Measurements from ENCODE around the gene LEAP2.

Gene LEAP2

GRCh38 chr5:132883261-132883834 is 9.9 kb downstream of the LEAP2 start:
- DNase-seq = peak; percentile 65

- no peak for DNase-seq
Observed at GRCh38 chr5:132884548-132884947, 11.1 kb downstream of the LEAP2 start.

GRCh38 chr5:132886064-132886823 is 12.8 kb downstream of the LEAP2 start:
- no peak for DNase-seq

GRCh38 chr5:132887283-132887682 is 13.8 kb downstream of the LEAP2 start:
- DNase-seq = no peak

GRCh38 chr5:132889501-132889900 is 16.0 kb downstream of the LEAP2 start:
- DNase-seq = no peak

GRCh38 chr5:132890817-132891216 is 17.3 kb downstream of the LEAP2 start:
- no peak for DNase-seq

GRCh38 chr5:132895719-132896305 is 22.3 kb downstream of the LEAP2 start:
- DNase-seq = no peak

GRCh38 chr5:132896685-132897084 is 23.2 kb downstream of the LEAP2 start:
- DNase-seq = no peak

GRCh38 chr5:132898094-132898493 is 24.6 kb downstream of the LEAP2 start:
- no peak for DNase-seq

- no peak for DNase-seq
Observed at GRCh38 chr5:132901036-132901435, 27.6 kb downstream of the LEAP2 start.

- no peak for DNase-seq
Observed at GRCh38 chr5:132901730-132902129, 28.3 kb downstream of the LEAP2 start.

GRCh38 chr5:132905938-132906337 is 32.5 kb downstream of the LEAP2 start:
- DNase-seq = peak; percentile 19

GRCh38 chr5:132907161-132907560 is 33.7 kb downstream of the LEAP2 start:
- DNase-seq = no peak

GRCh38 chr5:132909702-132910101 is 36.2 kb downstream of the LEAP2 start:
- DNase-seq = no peak

- no peak for DNase-seq
Observed at GRCh38 chr5:132915681-132916080, 42.2 kb downstream of the LEAP2 start.

- no peak for DNase-seq
Observed at GRCh38 chr5:132916086-132916485, 42.6 kb downstream of the LEAP2 start.
